22Rv1 (cell line): ENCODE results near the gene SLC12A5.
"Not testable (repeated sequence)": the region's sequence is repeated elsewhere in the genome, so short reads cannot be mapped to it uniquely, and the experiment has no call there.

ENCODE experiments used
- H3K27ac ChIP-seq: fragments of 450-650 bp; 2 replicates; pipeline ENCODE4 v1.5.1; 2017
- CTCF ChIP-seq: fragments of 450-650 bp; IDR thresholded peaks from 2 replicates; pipeline ENCODE4 v1.5.1; 2017; ENCODE audit warnings: mild to moderate bottlenecking
- ZFX ChIP-seq: fragments of 450-650 bp; IDR thresholded peaks from 2 replicates; pipeline ENCODE4 v1.6.1; 2017; ENCODE audit warnings: antibody characterized with exemption, borderline replicate concordance

SLC12A5 gene

GRCh38 chr20:46028772-46029371 lies at the start of gene SLC12A5:
Gene SLC12A5 (plus strand): TSS chr20:46029215. CDS start chr20:46029345, 130 bp downstream.
- H3K27ac ChIP-seq: no peak within 1 kb of the TSS
- TF ChIP-seq ZFX (no peak), CTCF (no peak)

- H3K27ac ChIP-seq: no peak overlapping the region
- TF ChIP-seq CTCF (no peak), ZFX (no peak)
These were observed 47.8 kb upstream of the SLC12A5 start for GRCh38 chr20:45981261-45981660.

GRCh38 chr20:45983279-45983743 lies 45.7 kb upstream of the SLC12A5 start:
- TF ChIP-seq CTCF: no peak
- no peak for TF ChIP-seq ZFX
- H3K27ac ChIP-seq: no peak overlapping the region

GRCh38 chr20:45985573-45985972 lies 43.4 kb upstream of the SLC12A5 start:
- no peak overlapping the region for H3K27ac ChIP-seq
- no peak for TF ChIP-seq CTCF

- H3K27ac ChIP-seq: no peak overlapping the region
- peak; percentile 97 for TF ChIP-seq CTCF
- no peak for TF ChIP-seq ZFX
These were observed 41.8 kb upstream of the SLC12A5 start for GRCh38 chr20:45987108-45987780.

GRCh38 chr20:45988830-45989229 lies 40.2 kb upstream of the SLC12A5 start:
- not testable (repeated sequence) for H3K27ac ChIP-seq

- H3K27ac ChIP-seq: no peak overlapping the region
- TF ChIP-seq CTCF (no peak), ZFX (no peak)
These were observed 37.4 kb upstream of the SLC12A5 start for GRCh38 chr20:45991616-45992015.
